HG02938 (cell line): ENCODE measurements around the gene PPP1R12B.
A peak's percentile ranks its signal among the peaks of the same experiment; 100 is the strongest.
"Not testable (repeated sequence)": the region's sequence is repeated elsewhere in the genome, so short reads cannot be mapped to it uniquely, and the experiment has no call there.

ENCODE experiments used
- ATAC-seq: cut with Tn5 transposase; IDR thresholded peaks from one replicate; pipeline ENCODE4 v1.9.1; 2021; ENCODE audit warnings: mild to moderate bottlenecking, moderate library complexity; ENCODE audit not compliant: unreplicated experiment

PPP1R12B gene

DNA sequence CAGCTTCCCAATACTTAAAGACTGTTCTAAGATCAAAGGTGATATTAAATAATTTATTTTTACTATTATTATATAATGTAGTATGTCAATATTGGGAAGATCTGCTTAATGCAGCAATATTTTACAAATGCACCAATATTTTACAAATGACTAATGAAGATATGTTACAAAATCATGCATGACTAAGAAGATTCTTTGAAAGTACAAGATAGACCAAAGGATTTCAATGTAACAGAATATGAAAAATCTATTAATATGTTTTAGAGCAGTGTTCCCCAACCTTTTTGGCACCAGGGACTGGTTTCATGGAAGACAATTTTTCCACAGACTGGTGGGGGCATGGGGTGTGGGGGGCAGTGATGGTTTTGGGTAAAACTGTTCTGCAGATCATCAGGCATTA, 132.1 kb downstream of the PPP1R12B start:
- ATAC-seq, result not testable (repeated sequence)

DNA sequence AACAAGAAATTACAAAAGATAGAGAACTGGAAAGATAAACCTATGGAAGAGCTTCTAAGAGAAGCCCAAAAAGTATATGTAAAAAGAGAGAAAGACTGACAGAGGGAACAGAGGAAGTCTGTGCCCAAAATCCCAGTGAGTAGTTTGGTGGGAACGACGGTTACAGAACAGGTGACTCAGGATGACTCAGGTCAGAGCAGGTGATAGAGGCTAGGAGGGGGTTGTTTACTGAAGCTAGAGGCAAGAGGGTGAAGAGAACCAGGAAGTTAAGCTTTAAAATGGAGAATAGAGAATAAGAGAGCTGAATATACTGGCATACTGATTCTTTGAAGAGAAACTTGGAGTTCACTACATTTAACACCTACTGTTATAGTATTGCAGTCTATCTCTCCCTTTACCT, 134.9 kb downstream of the PPP1R12B start:
- ATAC-seq, result not testable (repeated sequence)

DNA sequence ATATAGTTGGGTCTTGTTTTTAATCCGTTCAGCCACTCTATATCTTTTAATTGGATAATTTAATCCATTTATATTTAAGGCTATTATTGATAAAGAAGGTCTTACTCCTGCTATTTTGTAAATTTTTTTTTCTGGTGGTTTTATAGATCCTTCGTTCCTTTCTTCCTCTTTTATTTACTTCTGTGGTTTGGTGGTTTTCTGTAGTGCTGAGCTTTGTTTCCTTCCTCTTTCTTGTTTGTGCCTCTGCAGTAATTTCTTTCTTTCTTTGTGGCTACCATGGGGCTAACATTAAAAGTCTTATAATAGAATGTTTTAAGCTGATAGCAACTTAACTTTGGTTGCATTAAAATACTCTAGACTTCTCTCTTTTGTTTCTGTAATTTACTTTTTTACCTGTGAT, 135.5 kb downstream of the PPP1R12B start:
- not testable (repeated sequence) for ATAC-seq

- not testable (repeated sequence) for ATAC-seq
These were observed 136.3 kb downstream of the PPP1R12B start for GRCh38 chr1:202484820-202485219.

GRCh38 chr1:202488178-202488649, 139.7 kb downstream of the PPP1R12B start:
- ATAC-seq, result peak; percentile 77

GRCh38 chr1:202489101-202489500, 140.6 kb downstream of the PPP1R12B start:
- not testable (repeated sequence) for ATAC-seq

- ATAC-seq, result not testable (repeated sequence)
These were observed 144.6 kb downstream of the PPP1R12B start for GRCh38 chr1:202493112-202493511.

DNA sequence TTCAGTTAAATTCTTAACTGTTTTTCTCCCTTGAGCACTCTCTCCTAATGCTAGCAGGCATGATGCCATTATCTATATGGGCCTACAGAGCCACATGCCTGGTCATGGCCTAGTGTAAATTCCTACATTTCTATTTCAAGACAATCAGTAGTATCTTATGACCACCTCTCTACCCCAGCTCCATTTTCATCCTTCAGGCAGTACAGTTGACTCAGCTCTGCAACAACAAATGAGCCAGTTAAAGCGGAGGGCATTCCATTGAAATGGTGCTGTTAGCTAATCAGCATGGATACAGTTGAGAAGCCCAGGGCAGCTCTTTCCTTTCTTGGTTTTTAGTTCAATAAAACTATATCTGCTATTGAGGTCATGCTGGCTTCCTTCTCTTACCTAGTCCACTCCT, 150.0 kb downstream of the PPP1R12B start:
- no peak for ATAC-seq

- ATAC-seq, result not testable (repeated sequence)
These were observed 151.5 kb downstream of the PPP1R12B start for GRCh38 chr1:202499997-202500396.

GRCh38 chr1:202501281-202501680, 152.8 kb downstream of the PPP1R12B start:
- ATAC-seq, result no peak

GRCh38 chr1:202505356-202505755, 156.9 kb downstream of the PPP1R12B start:
- no peak for ATAC-seq

GRCh38 chr1:202505880-202506575, 157.5 kb downstream of the PPP1R12B start:
- not testable (repeated sequence) for ATAC-seq

- ATAC-seq, result not testable (repeated sequence)
These were observed 160.4 kb downstream of the PPP1R12B start for GRCh38 chr1:202508863-202509262.

DNA sequence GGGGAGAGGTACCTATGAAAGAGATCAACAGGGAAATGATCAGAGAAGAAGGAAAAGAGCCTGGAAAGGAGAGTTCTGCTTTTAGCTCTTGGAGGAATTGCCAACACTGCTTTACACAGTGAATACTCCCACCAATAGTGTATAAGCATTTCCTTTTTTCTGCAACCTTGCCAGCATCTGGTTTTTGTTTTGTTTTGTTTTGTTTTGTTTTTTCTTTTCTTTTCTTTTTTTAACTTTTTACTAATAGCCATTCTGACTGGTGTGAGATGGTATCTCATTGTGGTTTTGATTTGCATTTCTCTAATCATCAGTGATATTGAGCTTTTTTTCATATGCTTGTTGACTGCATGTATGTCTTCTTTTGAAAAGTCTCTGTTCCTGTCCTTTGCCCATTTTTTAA, 165.4 kb downstream of the PPP1R12B start:
- not testable (repeated sequence) for ATAC-seq

GRCh38 chr1:202516434-202516877, 168.0 kb downstream of the PPP1R12B start:
- ATAC-seq, result no peak

- not testable (repeated sequence) for ATAC-seq
These were observed 168.6 kb downstream of the PPP1R12B start for GRCh38 chr1:202517146-202517545.

DNA sequence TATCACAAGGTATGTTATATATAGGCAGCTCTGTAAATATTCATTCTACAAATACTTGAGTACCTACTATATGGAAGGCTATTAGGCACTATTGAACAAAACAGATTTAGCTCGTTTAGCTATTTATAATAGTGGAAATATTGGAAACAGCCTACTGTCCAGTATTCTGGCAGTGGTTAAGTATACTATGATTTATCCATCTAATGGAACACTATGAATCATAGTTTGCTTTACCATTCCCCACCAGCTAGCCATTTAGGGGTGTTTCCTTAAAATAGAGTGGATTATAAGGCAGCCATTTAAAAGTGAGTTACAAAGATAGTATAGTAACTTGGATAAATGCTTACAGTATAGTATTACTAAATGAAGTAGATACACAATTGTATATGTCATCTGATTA, 169.7 kb downstream of the PPP1R12B start:
- not testable (repeated sequence) for ATAC-seq

DNA sequence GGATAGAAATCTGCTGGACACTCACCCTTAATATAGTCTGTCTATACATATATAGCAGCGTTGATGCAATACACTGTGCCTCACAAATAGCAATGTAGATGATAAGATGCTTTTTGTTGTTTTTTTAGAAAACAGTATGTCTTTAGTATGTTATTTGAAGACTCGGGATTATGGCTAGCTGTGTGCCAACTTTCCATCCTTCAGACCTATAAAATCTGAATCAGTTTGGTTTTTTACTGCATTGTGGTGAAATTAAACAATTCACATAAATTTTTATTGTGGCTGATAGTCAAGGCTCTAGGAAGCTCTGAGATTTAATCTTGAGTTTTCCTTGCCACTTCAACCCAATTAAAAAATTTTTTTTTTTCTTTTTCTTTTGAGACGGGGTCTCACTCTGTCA, 170.4 kb downstream of the PPP1R12B start:
- not testable (repeated sequence) for ATAC-seq

DNA sequence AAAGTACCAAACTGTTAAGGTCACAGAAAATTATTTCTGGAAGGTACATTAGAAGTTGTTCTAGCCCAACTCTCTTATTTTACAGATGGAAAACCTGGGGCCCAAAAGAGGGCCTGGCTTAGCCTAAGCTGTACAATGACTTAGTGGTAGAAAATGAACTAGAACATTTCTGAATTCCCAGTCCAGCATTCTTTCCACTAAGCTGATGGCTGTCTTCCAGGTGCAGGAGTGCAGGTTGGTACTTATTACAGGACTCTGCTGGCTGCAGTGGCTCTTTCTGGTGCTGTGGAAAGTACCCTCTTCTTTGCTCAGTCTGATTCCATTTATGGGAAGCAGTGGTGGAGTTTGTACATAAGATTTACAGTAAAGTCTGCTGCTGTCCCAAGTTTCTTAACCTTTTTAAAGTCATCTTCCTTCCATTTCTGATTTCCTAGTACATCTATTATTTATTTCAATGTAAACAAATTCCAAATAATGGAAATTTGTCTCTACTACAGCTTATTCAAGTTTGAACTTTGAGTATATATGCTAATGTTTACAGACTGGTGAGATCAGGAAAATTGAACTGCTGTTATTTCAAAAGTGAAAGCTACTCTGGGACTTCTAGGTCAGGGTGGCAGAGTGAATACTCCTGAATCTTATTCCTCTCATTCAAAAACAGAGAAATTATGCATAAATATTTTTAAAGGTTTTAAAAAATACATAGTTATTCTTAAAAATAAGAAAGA, 171.8 kb downstream of the PPP1R12B start:
- not testable (repeated sequence) for ATAC-seq

DNA sequence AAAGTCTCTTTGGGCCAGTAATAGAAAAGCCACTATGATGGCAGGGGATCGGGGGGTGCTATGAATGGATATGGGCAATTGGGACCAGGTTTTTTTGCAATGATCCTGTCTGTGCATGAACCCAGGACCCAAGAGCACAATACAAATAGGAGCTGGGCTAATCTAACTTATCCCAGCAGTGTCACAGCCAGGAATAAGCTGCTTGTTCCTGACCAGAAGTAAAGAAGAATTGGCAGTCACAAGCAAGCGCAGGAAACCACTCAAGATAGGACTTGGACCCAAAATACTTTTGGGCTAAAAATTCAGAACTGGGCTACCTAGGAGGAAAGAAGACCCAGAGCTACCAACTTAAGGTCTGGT, 172.3 kb downstream of the PPP1R12B start:
- ATAC-seq, result not testable (repeated sequence)

DNA sequence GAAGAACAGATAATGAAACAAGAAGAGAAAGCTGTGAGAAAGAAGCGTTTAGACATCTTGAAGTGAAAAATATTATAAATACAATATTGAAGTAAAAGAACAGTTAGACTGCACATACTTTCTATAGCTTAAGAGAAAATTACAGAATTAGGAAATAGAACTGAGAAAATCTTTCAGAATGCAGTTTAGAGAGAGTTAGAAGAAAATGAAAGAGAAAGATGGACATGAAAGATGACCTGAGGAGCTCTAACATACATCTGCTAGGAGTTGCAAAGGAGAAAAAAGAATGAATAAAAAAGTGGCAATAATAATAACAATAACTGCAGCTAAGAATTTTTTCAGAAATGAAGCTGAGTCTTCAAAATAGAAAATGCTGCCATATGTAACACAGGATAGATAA, 173.0 kb downstream of the PPP1R12B start:
- not testable (repeated sequence) for ATAC-seq

DNA sequence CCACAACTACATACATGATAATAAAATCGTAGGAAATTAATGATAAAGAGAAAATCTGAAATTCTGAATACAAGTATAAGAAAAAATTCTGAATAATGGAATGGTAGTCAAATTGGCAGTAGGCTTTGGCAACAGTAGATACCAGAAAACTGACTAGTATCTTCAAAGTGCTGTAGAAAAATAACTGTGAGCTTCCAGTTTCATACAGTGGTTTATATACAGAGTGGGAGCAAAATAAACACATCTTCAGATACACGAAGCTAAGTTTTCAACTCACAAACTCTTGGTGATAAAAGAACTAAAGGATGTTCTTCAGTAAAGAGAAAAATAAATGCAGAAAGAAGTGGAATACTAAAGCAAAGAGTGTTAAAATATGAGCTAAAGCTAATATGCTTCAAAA, 173.4 kb downstream of the PPP1R12B start:
- ATAC-seq, result no peak
